HG02870 (cell line): Measurements from ENCODE around the gene SUCLG1.
"Not testable (repeated sequence)": the region's sequence is repeated elsewhere in the genome, so short reads cannot be mapped to it uniquely, and the experiment has no call there.

Experiments
- ATAC-seq: cut with Tn5 transposase; IDR thresholded peaks from one replicate; pipeline ENCODE4 v1.9.1; 2021; ENCODE audit warnings: mild to moderate bottlenecking, moderate library complexity; ENCODE audit not compliant: unreplicated experiment

SUCLG1 gene

GRCh38 chr2:84459018-84459943 is at the start of gene SUCLG1:
TSS of gene SUCLG1 (minus strand) at chr2:84459280. CDS start at chr2:84459269, 11 bp downstream.
- ATAC-seq: peak; percentile 94

GRCh38 chr2:84498150-84498799 is 39.2 kb upstream of the SUCLG1 start:
- ATAC-seq: no peak

- no peak for ATAC-seq
These were observed 38.2 kb upstream of the SUCLG1 start for GRCh38 chr2:84497285-84497684.

- ATAC-seq: no peak
These were observed 37.3 kb upstream of the SUCLG1 start for GRCh38 chr2:84496386-84496785.

- peak; percentile 76 for ATAC-seq
These were observed 36.6 kb upstream of the SUCLG1 start for GRCh38 chr2:84495539-84496146.

GRCh38 chr2:84494070-84494469 is 35.0 kb upstream of the SUCLG1 start:
- ATAC-seq: no peak

- ATAC-seq: no peak
These were observed 34.4 kb upstream of the SUCLG1 start for GRCh38 chr2:84493514-84493913.

GRCh38 chr2:84492571-84492970 is 33.5 kb upstream of the SUCLG1 start:
- ATAC-seq: no peak

GRCh38 chr2:84491741-84492140 is 32.7 kb upstream of the SUCLG1 start:
- ATAC-seq: no peak

GRCh38 chr2:84491256-84491655 is 32.2 kb upstream of the SUCLG1 start:
- ATAC-seq: no peak

GRCh38 chr2:84487298-84487996 is 28.4 kb upstream of the SUCLG1 start:
- ATAC-seq: no peak

- ATAC-seq: no peak
These were observed 27.5 kb upstream of the SUCLG1 start for GRCh38 chr2:84486441-84487115.

GRCh38 chr2:84483320-84483719 is 24.2 kb upstream of the SUCLG1 start:
- no peak for ATAC-seq

- no peak for ATAC-seq
These were observed 23.5 kb upstream of the SUCLG1 start for GRCh38 chr2:84482603-84483002.

- no peak for ATAC-seq
These were observed 22.6 kb upstream of the SUCLG1 start for GRCh38 chr2:84481702-84482101.

GRCh38 chr2:84478867-84479266 is 19.8 kb upstream of the SUCLG1 start:
- ATAC-seq: no peak

GRCh38 chr2:84477886-84478285 is 18.8 kb upstream of the SUCLG1 start:
- no peak for ATAC-seq

- no peak for ATAC-seq
These were observed 15.1 kb upstream of the SUCLG1 start for GRCh38 chr2:84474176-84474575.

- no peak for ATAC-seq
These were observed 13.9 kb upstream of the SUCLG1 start for GRCh38 chr2:84472856-84473565.

GRCh38 chr2:84472423-84472822 is 13.3 kb upstream of the SUCLG1 start:
- ATAC-seq: not testable (repeated sequence)
